Loucy (cell line): ENCODE results near the gene MYPOP.

Experiments
- H2AFZ ChIP-seq: fragments of 200-600 bp; sonication (generic); 2 replicates; pipeline ENCODE4 v1.6.0; 2016; ENCODE audit warnings: antibody characterized with exemption, mild to moderate bottlenecking, low read length, moderate library complexity
- H3F3A ChIP-seq: fragments of 200-600 bp; 2 replicates; pipeline ENCODE4 v1.6.0; 2016; ENCODE audit warnings: antibody characterized with exemption, low read depth, mild to moderate bottlenecking
- H3K27me3 ChIP-seq: fragments of 200-600 bp; sonication (generic); 2 replicates; pipeline ENCODE4 v1.6.1; 2014; ENCODE audit warnings: low read length, mild to moderate bottlenecking; ENCODE audit not compliant: insufficient read depth, poor library complexity, severe bottlenecking
- H3K36me3 ChIP-seq: fragments of 200-600 bp; sonication (generic); 2 replicates; pipeline ENCODE4 v1.6.1; 2016; ENCODE audit warnings: low read length; ENCODE audit not compliant: insufficient read depth
- H3K4me1 ChIP-seq: fragments of 200-600 bp; sonication (generic); 2 replicates; pipeline ENCODE4 v1.5.1; 2014; ENCODE audit warnings: low read length, mild to moderate bottlenecking; ENCODE audit not compliant: insufficient read depth, poor library complexity, severe bottlenecking
- H3K4me2 ChIP-seq: fragments of 200-600 bp; sonication (generic); 2 replicates; pipeline ENCODE4 v1.6.0; 2014; ENCODE audit warnings: antibody characterized with exemption, low read length, low read depth, mild to moderate bottlenecking; ENCODE audit not compliant: poor library complexity, severe bottlenecking
- H3K4me3 ChIP-seq: fragments of 200-600 bp; sonication (generic); 2 replicates; pipeline ENCODE4 v1.5.1; 2014; ENCODE audit warnings: low read length, mild to moderate bottlenecking, mixed read lengths; ENCODE audit not compliant: poor library complexity, severe bottlenecking
- H3K79me2 ChIP-seq: fragments of 200-600 bp; sonication (generic); 2 replicates; pipeline ENCODE4 v1.6.1; 2014; ENCODE audit warnings: low read length; ENCODE audit not compliant: insufficient read depth
- H3K9ac ChIP-seq: fragments of 200-600 bp; sonication (generic); 2 replicates; pipeline ENCODE4 v1.6.0; 2014; ENCODE audit warnings: mild to moderate bottlenecking, low read depth, low read length, moderate library complexity; ENCODE audit not compliant: poor library complexity, severe bottlenecking
- H3K9me2 ChIP-seq: fragments of 200-600 bp; sonication (generic); replicated peaks from 2 replicates; pipeline ENCODE4 v1.6.1; 2016; ENCODE audit warnings: low read depth, low read length, mixed read lengths
- H3K9me3 ChIP-seq: fragments of 200-600 bp; sonication (generic); 2 replicates; pipeline ENCODE4 v1.6.1; 2014; ENCODE audit warnings: mild to moderate bottlenecking, antibody characterized with exemption, low read length, low read depth; ENCODE audit not compliant: insufficient read depth
- H4K20me1 ChIP-seq: fragments of 200-600 bp; sonication (generic); 2 replicates; pipeline ENCODE4 v1.6.0; 2014; ENCODE audit warnings: antibody characterized with exemption, low read length, mild to moderate bottlenecking; ENCODE audit not compliant: insufficient read depth, poor library complexity, severe bottlenecking
- CTCF ChIP-seq: fragments of 200-600 bp; sonication (generic); conservative IDR thresholded peaks from 2 replicates; pipeline ENCODE4 v1.5.1; 2014; ENCODE audit warnings: mild to moderate bottlenecking, antibody characterized with exemption, low read length
- EZH2phosphoT487 ChIP-seq: fragments of 200-600 bp; IDR thresholded peaks from 2 replicates; pipeline ENCODE4 v1.6.1; 2018; ENCODE audit warnings: antibody characterized with exemption, mild to moderate bottlenecking, moderate library complexity, borderline replicate concordance

Gene MYPOP

GRCh38 chr19:45863335-45863839 lies 39.0 kb downstream of the MYPOP start:
- H4K20me1 ChIP-seq = peaks cover 13% of the 10 kb centered on the region
- H3K36me3 ChIP-seq = peaks cover 4% of the 10 kb centered on the region; the same call in 1 of the 2 replicates
- H3K9ac ChIP-seq = no peak overlapping the region
- no peaks in the 10 kb centered on the region for H3K9me2 ChIP-seq
- H3F3A ChIP-seq = no peaks in the 10 kb centered on the region
- H3K79me2 ChIP-seq = peaks cover 37% of the 10 kb centered on the region
- TF ChIP-seq EZH2phosphoT487 (no peak), CTCF (no peak)
- peaks cover 9% of the 10 kb centered on the region for H3K4me1 ChIP-seq
- H3K4me2 ChIP-seq = peak overlapping the region; percentile 48
- peak overlapping the region; percentile 76 for H2AFZ ChIP-seq
- no peaks in the 10 kb centered on the region for H3K9me3 ChIP-seq
- peak overlapping the region; percentile 55 for H3K4me3 ChIP-seq
- no peaks in the 10 kb centered on the region for H3K27me3 ChIP-seq

- Histone ChIP-seq H4K20me1 (peaks cover 13% of the 10 kb centered on the region), H3K9me2 (no peaks in the 10 kb centered on the region), H3K27me3 (no peaks in the 10 kb centered on the region), H3K4me3 (peak within 1 kb of the TSS; percentile 81), H3K79me2 (peaks cover 37% of the 10 kb centered on the region), H3K4me1 (peaks cover 9% of the 10 kb centered on the region), H3K9ac (peak within 1 kb of the TSS; percentile 85), H2AFZ (peak within 1 kb of the TSS; percentile 79), H3K9me3 (no peaks in the 10 kb centered on the region), H3K36me3 (peaks cover 4% of the 10 kb centered on the region; the same call in 1 of the 2 replicates), H3F3A (no peaks in the 10 kb centered on the region), H3K4me2 (peak within 1 kb of the TSS; percentile 74)
- TF ChIP-seq EZH2phosphoT487 = no peak
- TF ChIP-seq CTCF = no peak
Measured at GRCh38 chr19:45862564-45863334, 39.7 kb downstream of the MYPOP start, which contains the start of gene SYMPK. Gene SYMPK, minus strand, starts transcription at chr19:45863147. Its CDS starts 8,652 bp downstream, at chr19:45854495.

- H3K36me3 ChIP-seq = peaks cover 4% of the 10 kb centered on the region; the same call in 1 of the 2 replicates
- H3K9ac ChIP-seq = peak overlapping the region; percentile 85
- H3K9me2 ChIP-seq = no peaks in the 10 kb centered on the region
- H3K4me3 ChIP-seq = peak overlapping the region; percentile 81
- no peaks in the 10 kb centered on the region for H3K9me3 ChIP-seq
- H3F3A ChIP-seq = no peaks in the 10 kb centered on the region
- H3K4me2 ChIP-seq = peak overlapping the region; percentile 74
- H3K79me2 ChIP-seq = peaks cover 37% of the 10 kb centered on the region
- peak overlapping the region; percentile 79 for H2AFZ ChIP-seq
- H3K27me3 ChIP-seq = no peaks in the 10 kb centered on the region
- TF ChIP-seq CTCF (no peak), EZH2phosphoT487 (no peak)
- peaks cover 9% of the 10 kb centered on the region for H3K4me1 ChIP-seq
- H4K20me1 ChIP-seq = peaks cover 13% of the 10 kb centered on the region
Measured at GRCh38 chr19:45862271-45862563, 40.2 kb downstream of the MYPOP start.
